ENCODE measurements around the gene TPT1. TPM values are rescaled to one million over a fixed set of nuclear protein-coding genes. Genes with fewer than 3 reads are reported as not detected.

TPT1 gene
- total RNA-seq, 4 donors from 2014 or later, result 4,074 to 4,420 (median 4,249) TPM

GRCh38 chr13:45305079-45305478 lies 35.9 kb downstream of the TPT1 start:
- no peak for TF ChIP-seq CTCF (IDR thresholded peaks at IDR 0.05; ENCODE audit: low read depth)

GRCh38 chr13:45303866-45304265 lies 37.1 kb downstream of the TPT1 start:
- no peak for TF ChIP-seq CTCF (IDR thresholded peaks at IDR 0.05; ENCODE audit: low read depth)

GRCh38 chr13:45303026-45303425 lies 38.0 kb downstream of the TPT1 start:
- no peak for TF ChIP-seq CTCF (IDR thresholded peaks at IDR 0.05; ENCODE audit: low read depth)

- no peak for TF ChIP-seq CTCF (IDR thresholded peaks at IDR 0.05; ENCODE audit: low read depth)
These were observed 38.5 kb downstream of the TPT1 start for GRCh38 chr13:45302507-45302906.

- TF ChIP-seq CTCF (IDR thresholded peaks at IDR 0.05; ENCODE audit: low read depth), result no peak
These were observed 39.7 kb downstream of the TPT1 start for GRCh38 chr13:45301263-45301662.

GRCh38 chr13:45300190-45300985 lies 40.6 kb downstream of the TPT1 start:
- TF ChIP-seq CTCF (IDR thresholded peaks at IDR 0.05; ENCODE audit: low read depth), result no peak

- no peak for TF ChIP-seq CTCF (IDR thresholded peaks at IDR 0.05; ENCODE audit: low read depth)
These were observed 41.8 kb downstream of the TPT1 start for GRCh38 chr13:45299194-45299593.

Data from subcutaneous adipose tissue (tissue), 4 donors.